A673 (cell line): ENCODE data around the gene SERP2. TPM values are rescaled to one million over a fixed set of nuclear protein-coding genes. Genes with fewer than 3 reads are reported as not detected.

ENCODE experiments used
- BruUV-seq: library from RNA; stranded (reverse); fragments of 400-500 nt; replicated peaks from 2 replicates; lab custom pipeline; 2021; lab: Mats Ljungman, UMichigan
- CTCF ChIA-PET: fragments of 300-600 bp; sonication (Branson Sonifier 250); formaldehyde crosslinking; loops from one replicate; lab custom pipeline; 2022; ENCODE audit warnings: antibody characterized with exemption; lab: Charles Lee
- POLR2A ChIA-PET: fragments of 300-600 bp; sonication (Branson Sonifier 250); formaldehyde crosslinking; loops from one replicate; lab custom pipeline; 2022; ENCODE audit warnings: antibody characterized with exemption; ENCODE audit not compliant: low non-redundant PET; lab: Charles Lee
- DNase-seq: peaks from one replicate; pipeline ENCODE4 v3.0.0-alpha.2; 2015; ENCODE audit warnings: low spot score
- H3K27ac ChIP-seq: fragments of 200-600 bp; sonication (generic); 2 replicates; pipeline ENCODE4 v1.5.1; 2016; ENCODE audit warnings: mixed run types, low read depth, mild to moderate bottlenecking, mixed read lengths, antibody characterized with exemption, low read length; ENCODE audit not compliant: poor library complexity, severe bottlenecking
- H3K27me3 ChIP-seq: fragments of 200-600 bp; sonication (generic); replicated peaks from 2 replicates; pipeline ENCODE4 v1.6.1; 2017; ENCODE audit warnings: mixed run types, low read depth, mild to moderate bottlenecking, mixed read lengths, antibody characterized with exemption, low read length; ENCODE audit not compliant: insufficient read depth, poor library complexity
- H3K36me3 ChIP-seq: fragments of 200-600 bp; sonication (generic); 2 replicates; pipeline ENCODE4 v1.6.1; 2016; ENCODE audit warnings: mixed run types, mild to moderate bottlenecking, mixed read lengths, antibody characterized with exemption, low read length; ENCODE audit not compliant: insufficient read depth, poor library complexity, severe bottlenecking
- H3K4me1 ChIP-seq: fragments of 200-600 bp; sonication (generic); 2 replicates; pipeline ENCODE4 v1.6.1; 2017; ENCODE audit warnings: mixed run types, mild to moderate bottlenecking, mixed read lengths, antibody characterized with exemption, low read length; ENCODE audit not compliant: insufficient read depth, poor library complexity, severe bottlenecking
- H3K4me3 ChIP-seq: fragments of 200-600 bp; sonication (generic); 2 replicates; pipeline ENCODE4 v1.5.1; 2016; ENCODE audit warnings: low read depth, mixed run types, mild to moderate bottlenecking, mixed read lengths, low read length; ENCODE audit not compliant: poor library complexity, severe bottlenecking
- H3K9me3 ChIP-seq: fragments of 200-600 bp; sonication (generic); 2 replicates; pipeline ENCODE4 v1.6.1; 2016; ENCODE audit warnings: mixed run types, low read depth, mild to moderate bottlenecking, mixed read lengths, antibody characterized with exemption, low read length; ENCODE audit not compliant: poor library complexity, severe bottlenecking
- EZH2 ChIP-seq: fragments of 200-600 bp; sonication (generic); IDR thresholded peaks from 2 replicates; pipeline ENCODE4 v1.6.1; 2017; ENCODE audit warnings: borderline replicate concordance, low read depth, mild to moderate bottlenecking, mixed read lengths, antibody characterized with exemption, low read length; ENCODE audit not compliant: poor library complexity, severe bottlenecking
- intact Hi-C: fragments of 100-400 bp; cut with micrococcal nuclease; formaldehyde crosslinking; loops from one replicate; pipeline ENCODE4 v1.10.0; 2022; ENCODE audit not compliant: unreplicated experiment
- total RNA-seq: library from RNA; stranded (reverse); gene quantifications from 2 replicates; pipeline ENCODE4 v1.2.3, GENCODE V29; 2021
- TF ChIP-seq, protein P1 (sequence below): fragments of 300-800, 200-600 bp; sonication (generic); conservative IDR thresholded peaks from 2 replicates; pipeline ENCODE4 v1.5.1; 2017; ENCODE audit warnings: low read depth, mild to moderate bottlenecking, antibody characterized with exemption, low read length, moderate library complexity, mixed read lengths

SERP2 gene
- total RNA-seq, 1 experiment from 2014 or later: 0.69 TPM

DNA sequence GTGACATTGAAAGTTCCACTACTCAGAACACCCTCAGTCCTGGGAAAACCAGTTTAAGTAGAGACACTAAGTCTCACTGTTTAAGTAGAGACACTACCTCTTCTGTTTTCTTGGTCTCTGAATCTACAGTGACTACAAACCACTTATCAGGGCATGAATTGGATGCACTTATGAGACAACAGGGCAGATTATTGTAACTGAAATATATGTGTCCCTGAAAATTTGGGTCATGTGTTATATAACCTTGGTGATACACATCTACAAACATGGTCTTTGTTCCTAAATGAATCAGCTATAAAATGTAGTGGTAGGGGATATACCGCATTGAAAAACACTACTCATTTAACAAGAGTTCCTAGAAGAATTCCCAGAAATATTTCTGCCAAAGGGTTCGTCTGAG is 55.7 kb downstream of the SERP2 start:
- ChIA-PET CTCF (no interaction called here), POLR2A (no interaction called here)
- no TSS peak for BruUV-seq
- Histone ChIP-seq H3K27ac (no peak overlapping the region), H3K9me3 (no peaks in the 10 kb centered on the region), H3K27me3 (no peaks in the 10 kb centered on the region), H3K4me1 (no peaks in the 10 kb centered on the region), H3K36me3 (peaks cover 16% of the 10 kb centered on the region), H3K4me3 (no peak overlapping the region)
- TF ChIP-seq, protein P1, sequence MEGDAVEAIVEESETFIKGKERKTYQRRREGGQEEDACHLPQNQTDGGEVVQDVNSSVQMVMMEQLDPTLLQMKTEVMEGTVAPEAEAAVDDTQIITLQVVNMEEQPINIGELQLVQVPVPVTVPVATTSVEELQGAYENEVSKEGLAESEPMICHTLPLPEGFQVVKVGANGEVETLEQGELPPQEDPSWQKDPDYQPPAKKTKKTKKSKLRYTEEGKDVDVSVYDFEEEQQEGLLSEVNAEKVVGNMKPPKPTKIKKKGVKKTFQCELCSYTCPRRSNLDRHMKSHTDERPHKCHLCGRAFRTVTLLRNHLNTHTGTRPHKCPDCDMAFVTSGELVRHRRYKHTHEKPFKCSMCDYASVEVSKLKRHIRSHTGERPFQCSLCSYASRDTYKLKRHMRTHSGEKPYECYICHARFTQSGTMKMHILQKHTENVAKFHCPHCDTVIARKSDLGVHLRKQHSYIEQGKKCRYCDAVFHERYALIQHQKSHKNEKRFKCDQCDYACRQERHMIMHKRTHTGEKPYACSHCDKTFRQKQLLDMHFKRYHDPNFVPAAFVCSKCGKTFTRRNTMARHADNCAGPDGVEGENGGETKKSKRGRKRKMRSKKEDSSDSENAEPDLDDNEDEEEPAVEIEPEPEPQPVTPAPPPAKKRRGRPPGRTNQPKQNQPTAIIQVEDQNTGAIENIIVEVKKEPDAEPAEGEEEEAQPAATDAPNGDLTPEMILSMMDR: no peak
- no peak for DNase-seq
- intact Hi-C loops: no loop called here

DNA sequence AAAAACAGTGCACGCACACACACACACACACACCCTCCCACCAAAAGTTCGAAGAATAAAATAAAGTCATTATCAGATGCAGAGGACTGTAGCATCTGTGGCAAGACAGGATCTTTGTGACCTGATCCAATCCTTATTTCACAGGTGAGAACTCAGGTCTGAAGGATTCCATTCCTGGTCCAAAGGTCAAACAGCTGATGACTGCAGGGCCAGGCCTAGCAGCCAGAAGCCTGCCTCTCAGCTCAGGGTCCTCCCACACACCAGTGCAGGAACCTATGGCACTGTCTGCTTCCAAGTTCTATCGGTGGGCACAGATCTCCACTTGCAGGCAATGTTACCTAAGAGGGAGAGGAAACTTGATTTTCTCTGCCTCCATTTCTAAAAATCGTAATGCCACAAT is 57.5 kb downstream of the SERP2 start:
- peaks cover 18% of the 10 kb centered on the region for H3K36me3 ChIP-seq
- no peaks in the 10 kb centered on the region for H3K27me3 ChIP-seq
- ChIA-PET CTCF (no interaction called here), POLR2A (no interaction called here)
- H3K4me1 ChIP-seq: peaks cover 7% of the 10 kb centered on the region
- intact Hi-C loops: no loop called here
- no peaks in the 10 kb centered on the region for H3K9me3 ChIP-seq
- no peak overlapping the region for H3K4me3 ChIP-seq
- no peak overlapping the region for H3K27ac ChIP-seq
- no TSS peak for BruUV-seq
- no peak for DNase-seq
- no peak for TF ChIP-seq EZH2
- TF ChIP-seq, protein P1: no peak

DNA sequence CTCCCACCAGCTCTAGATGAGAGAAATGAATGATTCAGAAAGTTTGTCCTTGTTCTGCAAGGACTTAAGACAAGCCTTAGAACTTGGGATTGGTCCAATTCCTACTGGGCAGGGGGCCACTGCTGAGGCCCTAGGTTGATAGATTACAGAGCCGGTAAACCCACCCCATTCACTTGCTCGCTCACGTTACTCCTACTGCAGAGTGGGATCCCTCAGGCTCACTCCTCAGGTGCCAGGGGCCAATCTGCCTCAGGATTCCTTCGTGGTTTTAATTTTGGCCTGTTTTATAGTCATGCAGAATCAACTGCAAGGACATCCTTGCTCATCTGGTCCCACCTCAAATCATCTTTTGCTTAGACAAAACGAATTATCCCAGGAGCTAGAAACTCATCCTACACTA is 59.0 kb downstream of the SERP2 start:
- H3K27me3 ChIP-seq: no peaks in the 10 kb centered on the region
- no peak overlapping the region for H3K27ac ChIP-seq
- CTCF ChIA-PET: no interaction called here
- POLR2A ChIA-PET: no interaction called here
- H3K36me3 ChIP-seq: peaks cover 18% of the 10 kb centered on the region
- no TSS peak for BruUV-seq
- intact Hi-C loops: no loop called here
- no peak for DNase-seq
- H3K4me1 ChIP-seq: peaks cover 11% of the 10 kb centered on the region
- TF ChIP-seq, protein P1: no peak
- TF ChIP-seq EZH2: no peak
- H3K9me3 ChIP-seq: no peaks in the 10 kb centered on the region
- no peak overlapping the region for H3K4me3 ChIP-seq
